Small intestine (tissue), 7 donors: ENCODE data around the gene EML1. TPM values are rescaled to one million over a fixed set of nuclear protein-coding genes. Genes with fewer than 3 reads are reported as not detected.

Experiments
- DNase-seq, 2 donors: peaks; one replicate each; pipeline versions ENCODE4 v3.0.0 to v3.0.0-alpha.2; 2013
- FAIRE-seq: peaks from 2 replicates; lab custom pipeline; 2012; peaks lifted over from hg19 to GRCh38; lab: Jason Lieb, UNC
- H3K27ac ChIP-seq, 3 donors: one replicate each; pipeline ENCODE4 v1.5.1; 2013; ENCODE audit warnings: low read length in 2 of 3, mild to moderate bottlenecking in 2 of 3, control low read depth in 1 of 3, inconsistent platforms in 1 of 3, low read depth in 1 of 3, moderate library complexity in 1 of 3
- H3K27me3 ChIP-seq, 3 donors: one replicate each; pipeline ENCODE4 v1.6.1; 2013; ENCODE audit warnings: low read length in 3 of 3, inconsistent platforms in 1 of 3; ENCODE audit not compliant: control insufficient read depth in 3 of 3, insufficient read depth in 3 of 3
- H3K36me3 ChIP-seq, 3 donors: one replicate each; pipeline ENCODE4 v1.6.1; 2013; ENCODE audit warnings: low read length in 3 of 3, inconsistent platforms in 1 of 3, low read depth in 1 of 3, mild to moderate bottlenecking in 1 of 3, moderate library complexity in 1 of 3; ENCODE audit not compliant: control insufficient read depth in 3 of 3, insufficient read depth in 2 of 3
- H3K4me1 ChIP-seq, 3 donors: one replicate each; pipeline ENCODE4 v1.6.1; 2013; ENCODE audit warnings: low read length in 2 of 3, inconsistent platforms in 1 of 3, low read depth in 1 of 3, mild to moderate bottlenecking in 1 of 3, moderate library complexity in 1 of 3; ENCODE audit not compliant: control insufficient read depth in 3 of 3, insufficient read depth in 2 of 3
- H3K4me3 ChIP-seq, 3 donors: one replicate each; pipeline ENCODE4 v1.5.1; 2013; ENCODE audit warnings: low read length in 3 of 3, control low read depth in 1 of 3, inconsistent platforms in 1 of 3, low read depth in 1 of 3, mild to moderate bottlenecking in 1 of 3, moderate library complexity in 1 of 3
- H3K9me3 ChIP-seq, 2 donors: one replicate each; pipeline ENCODE4 v1.6.1; 2013; ENCODE audit warnings: low read depth in 1 of 2, low read length in 1 of 2; ENCODE audit not compliant: control insufficient read depth in 2 of 2, insufficient read depth in 1 of 2
- WGBS, 3 donors: extraction: QIAGEN DNeasy Blood & Tissue Kit; methylation state at CpG; one replicate each; pipeline ENCODE4 v1.1.7; 2013; 5-methylcytosine and 5-hydroxymethylcytosine counted together
- polyA plus RNA-seq, 4 donors: library from polyadenylated mRNA; stranded (reverse) in 3 of 4; unstranded in 1 of 4; fragments of 200-250 nt in 3 of 4; fragments of 120-200 nt in 1 of 4; gene quantifications; one replicate each; pipeline versions ENCODE4 v1.2.1 to v1.2.3, GENCODE V29; 2013
- donor health status: healthy with polysubstance abuse.
- donor health status: control.
- donor health status: control.
- donor health status: Bipolar disorder and iron deficiency.
- donor health status: healthy.

The EML1 gene
- polyA plus RNA-seq, 4 donors: 0.22 to 20.7 (median 5.8) TPM

DNA sequence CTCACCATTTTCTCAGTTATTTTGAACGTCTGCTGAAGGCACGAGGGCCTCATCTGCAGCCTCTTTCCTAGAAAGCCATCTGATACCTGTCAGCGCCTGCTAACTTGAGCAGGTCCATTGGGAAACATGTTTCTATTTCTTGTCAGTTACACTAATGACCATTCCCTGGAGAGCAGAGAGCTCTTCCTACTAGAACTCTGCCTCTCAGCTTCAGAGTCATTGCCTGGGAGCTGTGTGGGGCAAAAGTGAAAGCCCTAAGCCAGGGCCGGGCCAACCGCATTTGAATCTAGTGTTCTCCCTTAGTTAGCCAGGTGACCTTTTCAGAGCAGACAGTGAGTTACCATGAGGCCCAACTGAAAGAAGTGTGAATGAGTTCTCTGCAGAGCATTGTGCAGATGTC, 135.8 kb downstream of the EML1 start:
- Histone ChIP-seq H3K27me3 (no peaks in the 10 kb centered on the region), H3K4me1 (no peaks in the 10 kb centered on the region), H3K27ac (no peak overlapping the region), H3K4me3 (no peak overlapping the region), H3K9me3 (no peaks in the 10 kb centered on the region), H3K36me3 (peaks cover 0 to 21% (median 0%) of the 10 kb centered on the region in 3 donors)
- FAIRE-seq: no peak
- DNase-seq: no peak
- 86 to 89% (median 87%) methylated on average over 5 of the region's 5 CpGs for WGBS, 3 donors

GRCh38 chr14:99929601-99930000, 136.4 kb downstream of the EML1 start:
- no peak overlapping the region for H3K4me3 ChIP-seq
- no peak overlapping the region for H3K27ac ChIP-seq
- 88 to 96% (median 92%) methylated on average over 6 of the region's 6 CpGs for WGBS, 3 donors
- H3K27me3 ChIP-seq: no peaks in the 10 kb centered on the region
- H3K9me3 ChIP-seq: no peaks in the 10 kb centered on the region
- no peaks in the 10 kb centered on the region for H3K4me1 ChIP-seq
- FAIRE-seq (no peak), DNase-seq (no peak)
- H3K36me3 ChIP-seq: peaks cover 0 to 25% (median 0%) of the 10 kb centered on the region in 3 donors

DNA sequence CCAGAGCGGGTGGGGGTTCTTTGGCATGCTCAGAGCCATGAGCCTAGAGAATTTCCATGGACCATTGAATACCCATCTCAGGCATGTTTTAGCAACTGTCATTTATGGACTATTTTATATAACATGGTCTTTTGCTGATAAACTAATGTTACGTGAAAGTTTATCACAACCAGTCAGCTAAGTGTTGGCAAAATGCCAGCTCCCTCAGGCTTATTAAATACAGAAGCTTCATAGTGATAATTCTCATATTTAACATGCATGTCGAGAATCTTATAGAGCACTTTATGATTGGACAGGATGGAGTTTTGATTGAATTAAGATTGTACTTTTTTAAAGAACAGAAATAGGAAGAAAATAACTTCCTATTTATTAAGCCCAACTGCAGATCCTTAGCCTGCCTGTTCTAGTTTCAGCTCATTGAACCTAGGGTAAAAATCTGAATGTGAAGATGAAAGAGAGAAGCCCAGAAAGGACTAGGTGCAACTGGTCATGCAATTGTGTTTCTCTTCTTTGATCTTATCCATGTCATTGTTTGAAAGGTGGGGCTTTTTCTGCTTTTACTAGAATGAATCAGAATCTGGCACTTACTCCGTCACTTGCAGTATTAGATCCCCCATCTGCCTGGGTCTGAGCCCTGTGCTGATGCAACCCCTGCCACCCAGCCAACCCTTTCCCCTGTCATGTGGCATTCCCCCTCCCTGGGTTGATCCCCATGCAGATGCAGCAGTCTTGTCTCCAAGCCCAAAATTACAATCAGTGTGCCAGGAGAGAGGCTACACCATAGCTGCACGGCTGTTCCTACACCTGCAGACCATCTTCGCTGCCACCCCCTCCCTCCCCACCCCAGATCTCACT, 137.4 kb downstream of the EML1 start:
- Histone ChIP-seq H3K36me3 (peaks cover 0 to 24% (median 0%) of the 10 kb centered on the region in 3 donors), H3K27ac (no peak overlapping the region), H3K4me1 (no peaks in the 10 kb centered on the region), H3K4me3 (no peak overlapping the region), H3K27me3 (no peaks in the 10 kb centered on the region), H3K9me3 (no peaks in the 10 kb centered on the region)
- WGBS, 3 donors: 46 to 62% (median 52%) methylated on average over 6 of the region's 6 CpGs
- DNase-seq: no peak
- no peak for FAIRE-seq

DNA sequence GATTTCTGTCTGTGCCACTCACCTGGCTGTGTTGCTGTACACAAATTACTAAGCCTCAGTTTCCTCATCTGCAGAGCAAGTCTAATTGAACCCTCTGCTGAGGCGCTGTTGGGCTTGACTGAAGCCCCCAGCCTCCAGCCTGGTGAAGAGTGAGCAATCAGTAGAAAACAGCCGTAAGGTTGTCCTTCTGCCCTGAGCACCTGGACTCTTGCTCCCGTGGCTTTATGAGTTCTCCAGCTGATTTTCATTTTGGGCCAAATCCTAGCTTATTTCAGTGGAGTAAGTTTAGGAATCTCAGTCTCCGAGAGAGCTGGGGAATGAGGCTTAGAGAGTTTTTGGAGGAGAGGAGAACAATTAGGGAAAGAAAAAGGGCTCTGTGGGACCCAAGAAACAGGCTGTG, 138.1 kb downstream of the EML1 start:
- DNase-seq (no peak), FAIRE-seq (no peak)
- WGBS, 3 donors: 39 to 77% (median 50%) methylated on average over 4 of the region's 4 CpGs
- H3K27ac ChIP-seq: no peak overlapping the region
- no peak overlapping the region for H3K4me3 ChIP-seq
- no peaks in the 10 kb centered on the region for H3K27me3 ChIP-seq
- no peaks in the 10 kb centered on the region for H3K4me1 ChIP-seq
- no peaks in the 10 kb centered on the region for H3K9me3 ChIP-seq
- peaks cover 0 to 24% (median 0%) of the 10 kb centered on the region in 3 donors for H3K36me3 ChIP-seq

- WGBS, 3 donors: 93 to 95% (median 94%) methylated on average over 16 of the region's 16 CpGs
- Histone ChIP-seq H3K4me3 (no peak overlapping the region), H3K9me3 (no peaks in the 10 kb centered on the region), H3K36me3 (peaks cover 0 to 52% (median 0%) of the 10 kb centered on the region in 3 donors), H3K27ac (no peak overlapping the region), H3K27me3 (no peaks in the 10 kb centered on the region), H3K4me1 (no peaks in the 10 kb centered on the region)
- FAIRE-seq: no peak
- DNase-seq: no peak
Observed at GRCh38 chr14:99936056-99936455, 142.8 kb downstream of the EML1 start.

- Histone ChIP-seq H3K4me3 (no peak overlapping the region), H3K9me3 (no peaks in the 10 kb centered on the region), H3K36me3 (peaks cover 0 to 49% (median 0%) of the 10 kb centered on the region in 3 donors), H3K4me1 (no peaks in the 10 kb centered on the region), H3K27ac (no peak overlapping the region), H3K27me3 (no peaks in the 10 kb centered on the region)
- no peak for FAIRE-seq
- DNase-seq: no peak
- WGBS, 3 donors: 89 to 94% (median 90%) methylated on average over 29 of the region's 29 CpGs
Observed at GRCh38 chr14:99936738-99937474, 143.7 kb downstream of the EML1 start.

GRCh38 chr14:99937475-99938244, 144.4 kb downstream of the EML1 start:
- no peak overlapping the region for H3K4me3 ChIP-seq
- no peaks in the 10 kb centered on the region for H3K4me1 ChIP-seq
- DNase-seq (peak; percentile 39 to 54), FAIRE-seq (no peak)
- no peak overlapping the region for H3K27ac ChIP-seq
- WGBS, 3 donors: 36 to 61% (median 47%) methylated on average over 14 of the region's 14 CpGs
- no peaks in the 10 kb centered on the region for H3K27me3 ChIP-seq
- no peaks in the 10 kb centered on the region for H3K9me3 ChIP-seq
- H3K36me3 ChIP-seq: peaks cover 0 to 50% (median 0%) of the 10 kb centered on the region in 3 donors

DNA sequence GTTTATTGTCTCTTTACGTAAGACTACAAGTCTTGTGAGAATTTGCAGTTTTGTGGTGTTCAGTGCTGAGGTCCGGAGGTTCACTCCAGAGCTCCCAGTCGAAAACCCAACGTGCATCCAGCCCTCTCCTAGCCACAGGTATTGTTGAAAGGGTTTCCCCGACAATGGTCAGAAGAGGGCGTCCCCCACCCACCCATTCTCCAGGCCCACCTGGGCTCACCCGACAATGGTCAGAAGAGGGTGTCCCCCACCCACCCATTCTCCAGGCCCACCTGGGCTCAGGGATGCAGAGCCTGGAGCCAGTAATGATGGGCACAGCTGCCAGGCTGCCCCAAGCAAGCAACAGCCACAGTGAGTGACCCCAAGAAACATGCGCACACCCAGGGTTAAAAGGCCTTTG, 145.2 kb downstream of the EML1 start:
- no peak for DNase-seq
- no peak for FAIRE-seq
- Histone ChIP-seq H3K27me3 (no peaks in the 10 kb centered on the region), H3K4me1 (no peaks in the 10 kb centered on the region), H3K27ac (no peak overlapping the region), H3K4me3 (no peak overlapping the region), H3K9me3 (no peaks in the 10 kb centered on the region), H3K36me3 (peaks cover 0 to 57% (median 0%) of the 10 kb centered on the region in 3 donors)
- 87 to 91% (median 89%) methylated on average over 8 of the region's 8 CpGs for WGBS, 3 donors
